Retina (tissue), 1 donor: ENCODE measurements around the gene C12orf75.

ENCODE experiments used
- DNase-seq: peaks from one replicate; pipeline ENCODE4 v3.0.0-alpha.2; 2016

Gene C12orf75

DNA sequence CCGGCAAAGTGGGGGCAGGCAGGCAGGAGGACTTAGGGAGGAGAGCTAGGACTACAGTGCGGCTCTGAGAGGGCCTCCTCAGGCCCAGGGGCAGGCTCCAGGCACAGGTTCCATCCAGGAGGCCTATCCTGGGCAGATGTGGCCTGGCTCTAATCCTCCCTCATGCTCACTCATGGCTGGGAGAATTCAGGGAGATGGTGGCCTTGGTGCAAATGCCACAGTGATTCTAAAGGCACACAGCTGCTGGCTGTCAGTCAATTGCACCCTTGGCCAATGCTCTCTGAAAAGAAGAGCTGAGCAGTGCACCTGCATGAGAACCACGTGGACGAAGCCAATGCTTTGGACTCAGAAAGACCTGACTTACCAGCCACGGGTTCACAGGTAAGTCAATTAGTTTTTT, 89.6 kb downstream of the C12orf75 start:
- no peak for DNase-seq

DNA sequence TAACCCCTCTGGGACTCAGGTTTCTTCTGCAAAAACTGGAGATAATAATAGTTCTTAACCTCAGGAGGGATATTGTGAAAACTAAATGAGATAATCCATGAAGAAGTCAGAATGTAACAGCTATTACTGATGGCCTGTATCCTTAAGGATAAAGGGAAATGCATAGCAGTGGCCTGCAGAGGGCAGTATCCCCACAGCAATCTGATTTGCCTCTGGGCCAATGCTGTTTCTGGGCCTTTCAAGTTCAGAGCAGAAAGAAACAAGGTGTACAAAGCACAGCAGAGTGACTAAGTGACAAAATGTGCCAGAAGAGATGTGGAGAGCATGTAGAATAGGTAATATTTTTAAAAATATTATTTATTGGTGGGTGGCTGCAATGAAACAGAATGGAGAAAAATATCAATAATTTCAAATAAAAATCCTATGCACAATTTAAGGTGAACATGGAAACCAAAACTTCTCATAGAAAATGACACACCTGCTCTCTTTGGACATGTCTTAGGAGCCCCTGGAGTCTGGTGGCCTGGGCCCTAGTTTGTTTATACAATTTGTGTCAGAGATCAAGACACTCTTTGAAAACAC, 90.3 kb downstream of the C12orf75 start:
- peak; percentile 75 for DNase-seq
